Measurements from ENCODE around the gene BAHCC1. TPM values are rescaled to one million over a fixed set of nuclear protein-coding genes. Genes with fewer than 3 reads are reported as not detected.

Gene BAHCC1
- total RNA-seq, 2 donors from 2014 or later: 11.4 to 28.9 TPM

DNA sequence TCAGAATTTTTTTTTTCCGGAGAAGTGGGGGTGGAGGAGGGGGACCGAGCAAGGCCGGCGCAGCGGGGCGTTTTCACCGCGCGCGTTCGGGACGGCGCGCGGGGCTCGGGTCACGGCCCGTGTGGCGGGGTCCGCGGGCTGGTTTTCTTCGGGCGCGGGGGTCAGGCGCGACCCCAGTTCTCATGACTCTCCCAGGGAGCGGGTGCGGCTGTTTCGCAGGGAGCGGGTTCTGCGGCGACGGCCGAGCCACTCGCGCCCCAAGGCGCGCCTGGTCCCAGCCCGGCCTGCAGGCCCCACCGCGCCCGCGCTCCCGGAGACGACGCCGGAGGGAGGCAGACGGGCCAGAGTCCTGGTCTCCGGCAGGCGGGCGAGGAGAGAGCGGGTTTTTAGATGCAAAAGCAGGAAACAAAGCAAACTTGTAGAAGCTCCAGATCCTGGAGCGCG, 1.0 kb downstream of the BAHCC1 start:
- peaks cover 15% of the 10 kb centered on the region for H3K4me1 ChIP-seq (replicated peaks)
- peak; percentile 4 for TF ChIP-seq POLR2AphosphoS5 (IDR thresholded peaks at IDR 0.05)
- TF ChIP-seq, protein P1, sequence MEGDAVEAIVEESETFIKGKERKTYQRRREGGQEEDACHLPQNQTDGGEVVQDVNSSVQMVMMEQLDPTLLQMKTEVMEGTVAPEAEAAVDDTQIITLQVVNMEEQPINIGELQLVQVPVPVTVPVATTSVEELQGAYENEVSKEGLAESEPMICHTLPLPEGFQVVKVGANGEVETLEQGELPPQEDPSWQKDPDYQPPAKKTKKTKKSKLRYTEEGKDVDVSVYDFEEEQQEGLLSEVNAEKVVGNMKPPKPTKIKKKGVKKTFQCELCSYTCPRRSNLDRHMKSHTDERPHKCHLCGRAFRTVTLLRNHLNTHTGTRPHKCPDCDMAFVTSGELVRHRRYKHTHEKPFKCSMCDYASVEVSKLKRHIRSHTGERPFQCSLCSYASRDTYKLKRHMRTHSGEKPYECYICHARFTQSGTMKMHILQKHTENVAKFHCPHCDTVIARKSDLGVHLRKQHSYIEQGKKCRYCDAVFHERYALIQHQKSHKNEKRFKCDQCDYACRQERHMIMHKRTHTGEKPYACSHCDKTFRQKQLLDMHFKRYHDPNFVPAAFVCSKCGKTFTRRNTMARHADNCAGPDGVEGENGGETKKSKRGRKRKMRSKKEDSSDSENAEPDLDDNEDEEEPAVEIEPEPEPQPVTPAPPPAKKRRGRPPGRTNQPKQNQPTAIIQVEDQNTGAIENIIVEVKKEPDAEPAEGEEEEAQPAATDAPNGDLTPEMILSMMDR (IDR thresholded peaks at IDR 0.05): no peak
- TF ChIP-seq POLR2A (IDR thresholded peaks at IDR 0.05): no peak
- DNase-seq (ENCODE audit: low spot score): no peak
- H3K9me3 ChIP-seq: no peaks in the 10 kb centered on the region
- H3K36me3 ChIP-seq: no peaks in the 10 kb centered on the region
- intact Hi-C loops (cut with DNase I): loop anchor here (5.0 kb wide), 2 partner anchors 76 to 116 kb away; partner anchors contain the start of gene ACTG1
- no peaks in the 10 kb centered on the region for H3K27me3 ChIP-seq (replicated peaks; ENCODE audit: insufficient read depth)
- WGBS: under 1% methylated on average over 46 of the region's 54 CpGs
- peak overlapping the region; percentile 86 to 99 for H3K27ac ChIP-seq
- H3K4me3 ChIP-seq: peak overlapping the region; percentile 74

DNA sequence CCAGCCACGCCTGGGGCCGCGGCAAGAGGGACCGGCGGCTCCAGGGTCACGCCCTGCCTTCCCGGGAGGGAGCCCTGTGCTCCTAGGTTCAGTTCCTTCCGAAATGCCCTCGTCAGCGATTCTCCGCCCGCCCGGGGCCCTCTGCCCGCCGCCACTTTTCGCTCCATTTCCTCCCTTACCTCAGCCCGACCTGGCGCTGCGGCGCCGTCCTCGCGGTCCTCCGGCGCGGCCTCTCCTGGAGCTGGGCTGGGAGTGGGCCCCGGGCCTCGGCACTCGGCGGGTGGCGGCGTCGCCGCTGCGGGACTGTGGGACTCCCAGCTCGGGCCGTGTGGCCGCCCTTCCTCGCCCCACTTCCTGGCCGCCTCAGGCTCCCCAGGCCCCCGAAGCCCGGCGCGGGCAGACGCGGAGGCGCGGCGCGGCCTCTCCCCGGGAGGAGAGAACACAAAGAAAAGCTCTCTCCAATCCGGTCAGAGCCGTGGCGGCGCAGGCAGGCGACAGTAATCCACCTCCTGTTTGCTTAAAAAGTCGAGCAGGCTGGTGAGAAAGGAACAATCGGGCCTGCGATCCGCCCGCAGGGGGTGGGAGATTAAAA, 1.6 kb downstream of the BAHCC1 start:
- Histone ChIP-seq H3K27ac (peak overlapping the region; percentile 86 to 99), H3K4me3 (peak overlapping the region; percentile 74), H3K36me3 (no peaks in the 10 kb centered on the region), H3K9me3 (no peaks in the 10 kb centered on the region), H3K27me3 (replicated peaks; ENCODE audit: insufficient read depth) (no peaks in the 10 kb centered on the region), H3K4me1 (replicated peaks) (peaks cover 12% of the 10 kb centered on the region)
- no peak for DNase-seq (ENCODE audit: low spot score)
- under 1% methylated on average over 61 of the region's 61 CpGs for WGBS
- intact Hi-C loops (cut with DNase I): loop anchor here (1.0 to 5.0 kb wide), 3 partner anchors 55 to 115 kb away; partner anchors contain the start of gene ACTG1
- TF ChIP-seq POLR2AphosphoS5 (IDR thresholded peaks at IDR 0.05) (no peak), POLR2A (IDR thresholded peaks at IDR 0.05) (no peak)
- TF ChIP-seq, protein P1 (IDR thresholded peaks at IDR 0.05): no peak

DNA sequence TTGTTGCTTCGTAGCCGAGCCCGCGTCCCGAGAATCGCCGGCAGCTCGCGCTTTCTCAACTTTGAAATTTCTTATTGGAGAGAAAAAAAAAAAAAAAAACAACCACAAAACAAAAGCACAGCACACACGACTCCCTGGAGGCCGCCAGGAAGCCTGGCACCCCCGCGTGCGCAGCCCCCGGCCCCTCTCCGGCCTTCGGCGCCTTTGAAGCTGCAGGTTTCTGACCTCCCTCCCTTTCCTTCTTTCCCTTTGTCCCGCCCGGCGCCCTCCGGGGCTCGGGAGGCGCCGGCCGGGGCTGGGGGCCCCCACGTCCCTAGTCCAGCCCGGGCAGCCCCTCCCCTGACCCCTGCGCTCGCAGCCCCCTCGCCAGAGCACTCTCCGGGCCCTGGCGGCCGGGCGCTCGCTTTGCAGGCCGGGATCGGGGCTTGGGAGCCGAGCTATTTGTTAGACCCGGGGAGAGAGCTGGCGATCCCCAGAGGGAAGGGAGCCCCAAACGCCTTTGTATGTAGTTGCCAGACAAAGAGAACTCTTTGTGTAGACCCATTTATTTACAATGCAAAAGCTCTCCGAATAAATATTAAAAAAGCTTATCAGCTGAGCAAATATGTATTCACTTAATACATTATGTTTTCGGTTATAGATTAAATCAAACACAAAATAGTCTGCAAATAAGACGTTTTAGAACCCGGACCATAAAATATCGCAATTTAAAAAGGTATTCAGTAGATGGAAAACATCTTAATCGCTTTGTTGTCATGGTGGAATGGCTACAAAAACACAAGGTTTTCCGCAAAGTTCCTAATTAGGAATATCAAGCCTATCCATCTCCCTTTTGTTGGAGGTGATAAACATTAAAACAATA, 2.3 kb downstream of the BAHCC1 start:
- Histone ChIP-seq H3K9me3 (no peaks in the 10 kb centered on the region), H3K4me1 (replicated peaks) (peaks cover 12% of the 10 kb centered on the region), H3K36me3 (no peaks in the 10 kb centered on the region), H3K27ac (peak overlapping the region; percentile 86 to 99), H3K4me3 (peak overlapping the region; percentile 74), H3K27me3 (replicated peaks; ENCODE audit: insufficient read depth) (no peaks in the 10 kb centered on the region)
- TF ChIP-seq POLR2AphosphoS5 (IDR thresholded peaks at IDR 0.05): no peak
- TF ChIP-seq POLR2A (IDR thresholded peaks at IDR 0.05): no peak
- TF ChIP-seq, protein P1 (IDR thresholded peaks at IDR 0.05): peak in 2 of 4 experiments; percentile 30 to 36
- DNase-seq (ENCODE audit: low spot score): no peak
- intact Hi-C loops (cut with DNase I): loop anchor here (1.0 to 5.0 kb wide), 4 partner anchors 55 to 115 kb away; partner anchors contain the start of genes ACTG1 and SLC38A10
- 2% methylated on average over 49 of the region's 49 CpGs for WGBS

DNA sequence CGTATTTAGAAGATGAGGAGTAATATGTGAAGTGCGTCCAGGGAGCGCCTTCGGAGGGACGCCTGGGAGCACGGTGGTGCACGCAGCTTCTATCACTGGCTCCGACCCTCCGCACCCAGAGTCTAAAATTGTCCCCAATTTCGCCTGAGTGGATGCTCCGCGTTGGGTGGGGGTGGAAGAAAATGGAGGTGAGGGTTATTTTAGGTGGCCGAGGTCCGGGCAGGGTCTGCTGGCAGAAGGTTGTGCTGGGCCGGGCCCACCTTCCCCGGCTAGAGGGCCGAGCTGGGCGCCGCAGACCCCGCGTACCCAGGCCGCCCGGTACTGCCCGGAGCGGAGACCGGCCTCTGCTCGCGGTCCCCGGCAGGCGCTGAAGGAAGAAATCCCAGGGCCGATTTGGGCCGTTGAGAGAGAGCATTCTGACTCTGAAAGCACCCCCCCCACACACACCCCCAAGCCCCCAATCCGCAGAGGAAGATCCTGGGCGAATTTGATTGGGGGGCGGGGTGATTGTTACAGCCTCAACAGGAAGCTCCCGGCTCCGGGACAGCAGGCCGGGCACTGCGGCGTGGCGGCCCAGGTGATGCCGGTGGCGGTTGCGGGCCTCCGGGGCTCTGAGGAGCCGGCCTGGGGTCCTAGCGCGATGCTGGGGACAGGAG, 3.0 kb downstream of the BAHCC1 start:
- Histone ChIP-seq H3K36me3 (no peaks in the 10 kb centered on the region), H3K27ac (peak overlapping the region; percentile 86 to 99), H3K9me3 (no peaks in the 10 kb centered on the region), H3K4me1 (replicated peaks) (peaks cover 12% of the 10 kb centered on the region), H3K4me3 (peak overlapping the region; percentile 74), H3K27me3 (replicated peaks; ENCODE audit: insufficient read depth) (no peaks in the 10 kb centered on the region)
- WGBS: 4% methylated on average over 46 of the region's 48 CpGs
- intact Hi-C loops (cut with DNase I): loop anchor here (2.0 to 5.0 kb wide), 3 partner anchors 74 to 114 kb away; partner anchors contain the start of genes ACTG1 and SLC38A10
- DNase-seq (ENCODE audit: low spot score): no peak
- TF ChIP-seq POLR2AphosphoS5 (IDR thresholded peaks at IDR 0.05): peak; percentile 14
- TF ChIP-seq, protein P1 (IDR thresholded peaks at IDR 0.05): no peak

All from prostate gland (tissue), 2 donors.